Caco-2 (cell line): Measurements from ENCODE around the gene CCND2. TPM values are rescaled to one million over a fixed set of nuclear protein-coding genes. Genes with fewer than 3 reads are reported as not detected.

Source experiments
- BruUV-seq: library from RNA; stranded (reverse); fragments of 400-500 nt; replicated peaks from 2 replicates; lab custom pipeline; 2021; lab: Mats Ljungman, UMichigan
- CTCF ChIA-PET: fragments of 300-600 bp; sonication (Branson Sonifier 250); formaldehyde crosslinking; loops from one replicate; lab custom pipeline; 2022; ENCODE audit warnings: antibody characterized with exemption; lab: Charles Lee
- POLR2A ChIA-PET: fragments of 300-600 bp; sonication (Branson Sonifier 250); formaldehyde crosslinking; loops from one replicate; lab custom pipeline; 2022; ENCODE audit warnings: antibody characterized with exemption; lab: Charles Lee
- DNase-seq, 2 experiments: peaks; one replicate each; pipeline versions ENCODE4 v3.0.0 to v3.0.0-alpha.2; 2020 to 2022
- H3K27me3 ChIP-seq: replicated peaks from 2 replicates; pipeline ENCODE4 v1.6.0; 2011; ENCODE audit warnings: low read length; ENCODE audit not compliant: control insufficient read depth, insufficient read depth
- H3K36me3 ChIP-seq: 2 replicates; pipeline ENCODE4 v1.5.1; 2011; ENCODE audit warnings: low read length; ENCODE audit not compliant: control insufficient read depth, insufficient read depth
- H3K4me1 ChIP-seq: fragments of 250-450 bp; sonication (Bioruptor Pico); 2 replicates; pipeline ENCODE4 v1.5.1; 2020; ENCODE audit warnings: mild to moderate bottlenecking
- H3K4me3 ChIP-seq: 2 replicates; pipeline ENCODE4 v1.5.1; 2011; ENCODE audit warnings: low read depth, mild to moderate bottlenecking, control low read depth, low read length
- H3K9me3 ChIP-seq: fragments of 250-450 bp; sonication (Bioruptor Pico); 2 replicates; pipeline ENCODE4 v1.5.1; 2020; ENCODE audit warnings: mild to moderate bottlenecking, moderate library complexity
- H3K27ac Mint-ChIP-seq: one replicate; pipeline ENCODE4 v1.8.0; 2022; ENCODE audit warnings: mixed read lengths; ENCODE audit not compliant: unreplicated experiment
- H3K27me3 Mint-ChIP-seq: one replicate; pipeline ENCODE4 v1.8.0; 2022; ENCODE audit warnings: mixed read lengths; ENCODE audit not compliant: insufficient read depth, unreplicated experiment
- H3K36me3 Mint-ChIP-seq: one replicate; pipeline ENCODE4 v1.8.0; 2022; ENCODE audit warnings: mild to moderate bottlenecking, mixed read lengths; ENCODE audit not compliant: insufficient read depth, unreplicated experiment
- H3K4me1 Mint-ChIP-seq: one replicate; pipeline ENCODE4 v1.8.0; 2022; ENCODE audit warnings: low read depth, mixed read lengths; ENCODE audit not compliant: unreplicated experiment
- H3K4me3 Mint-ChIP-seq: one replicate; pipeline ENCODE4 v1.8.0; 2022; ENCODE audit warnings: mild to moderate bottlenecking, moderate library complexity, mixed read lengths; ENCODE audit not compliant: unreplicated experiment
- H3K9me3 Mint-ChIP-seq: one replicate; pipeline ENCODE4 v1.8.0; 2022; ENCODE audit warnings: mixed read lengths; ENCODE audit not compliant: unreplicated experiment
- intact Hi-C: fragments of 100-400 bp; cut with micrococcal nuclease; formaldehyde crosslinking; loops from one replicate; pipeline ENCODE4 v1.10.0; 2022; ENCODE audit not compliant: unreplicated experiment
- total RNA-seq: library from RNA; stranded (reverse); gene quantifications from 2 replicates; pipeline ENCODE4 v1.2.3, GENCODE V29; 2022
- TF ChIP-seq, protein P1 (sequence below), 2 experiments: fragments of 200-600 bp in 1 of 2; IDR thresholded peaks; 1 replicate in 1 of 2; 2 replicates in 1 of 2; pipeline versions ENCODE4 v1.5.1 to v1.8.0; 2011 to 2022; ENCODE audit warnings: antibody characterized with exemption in 1 of 2, control low read depth in 1 of 2, inconsistent platforms in 1 of 2, low read depth in 1 of 2, low read length in 1 of 2, mild to moderate bottlenecking in 1 of 2, moderate library complexity in 1 of 2; ENCODE audit not compliant: insufficient read depth in 1 of 2, severe bottlenecking in 1 of 2, unreplicated experiment in 1 of 2

The CCND2 gene
- total RNA-seq, 1 experiment from 2014 or later, result 145 TPM

DNA sequence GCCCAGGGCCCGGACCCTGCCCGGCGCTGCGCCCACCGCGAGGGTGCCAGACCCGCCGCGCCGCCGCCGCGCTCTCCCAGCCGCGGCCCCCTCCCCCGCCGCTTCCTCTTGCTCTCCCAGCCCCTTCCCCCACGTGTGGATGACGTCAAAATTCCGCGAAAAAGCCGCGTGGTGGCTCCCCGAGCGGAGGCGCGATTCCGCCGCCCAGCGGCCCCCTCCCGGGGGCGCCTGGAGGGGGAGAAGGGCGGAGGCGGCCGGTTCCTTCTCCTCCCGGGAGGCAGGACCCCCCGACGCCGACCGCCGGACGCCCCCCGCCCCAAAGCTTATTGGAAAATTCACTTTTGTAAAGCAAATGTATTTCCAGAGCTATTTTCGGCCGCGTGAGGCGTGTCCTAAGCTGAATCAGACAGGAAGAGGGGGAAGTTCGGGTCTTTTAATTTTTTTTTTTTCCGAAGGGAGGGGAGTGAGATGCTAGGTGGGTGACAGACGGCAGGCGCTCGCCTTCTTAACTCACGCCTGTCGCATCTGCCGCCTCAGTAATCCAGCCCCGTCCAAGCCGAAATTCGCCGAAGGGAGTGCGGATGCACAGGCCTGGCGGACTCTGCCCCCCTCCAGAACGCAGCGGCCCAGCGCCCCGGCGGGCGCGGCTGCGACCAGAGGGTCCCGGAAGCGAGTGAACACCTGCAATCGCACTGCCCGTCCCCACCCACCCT is 4.1 kb upstream of the CCND2 start:
- Mint-ChIP-seq H3K36me3 (peaks cover 32% of the 10 kb centered on the region), H3K4me3 (peak overlapping the region; percentile 98), H3K4me1 (peaks cover 27% of the 10 kb centered on the region), H3K27me3 (peaks cover 52% of the 10 kb centered on the region), H3K9me3 (no peaks in the 10 kb centered on the region), H3K27ac (no peak overlapping the region)
- Histone ChIP-seq H3K27me3 (peaks cover 25% of the 10 kb centered on the region), H3K4me3 (peak overlapping the region; percentile 39), H3K36me3 (no peaks in the 10 kb centered on the region), H3K4me1 (peaks cover 25% of the 10 kb centered on the region), H3K9me3 (no peaks in the 10 kb centered on the region)
- BruUV-seq, result no TSS peak
- TF ChIP-seq, protein P1, sequence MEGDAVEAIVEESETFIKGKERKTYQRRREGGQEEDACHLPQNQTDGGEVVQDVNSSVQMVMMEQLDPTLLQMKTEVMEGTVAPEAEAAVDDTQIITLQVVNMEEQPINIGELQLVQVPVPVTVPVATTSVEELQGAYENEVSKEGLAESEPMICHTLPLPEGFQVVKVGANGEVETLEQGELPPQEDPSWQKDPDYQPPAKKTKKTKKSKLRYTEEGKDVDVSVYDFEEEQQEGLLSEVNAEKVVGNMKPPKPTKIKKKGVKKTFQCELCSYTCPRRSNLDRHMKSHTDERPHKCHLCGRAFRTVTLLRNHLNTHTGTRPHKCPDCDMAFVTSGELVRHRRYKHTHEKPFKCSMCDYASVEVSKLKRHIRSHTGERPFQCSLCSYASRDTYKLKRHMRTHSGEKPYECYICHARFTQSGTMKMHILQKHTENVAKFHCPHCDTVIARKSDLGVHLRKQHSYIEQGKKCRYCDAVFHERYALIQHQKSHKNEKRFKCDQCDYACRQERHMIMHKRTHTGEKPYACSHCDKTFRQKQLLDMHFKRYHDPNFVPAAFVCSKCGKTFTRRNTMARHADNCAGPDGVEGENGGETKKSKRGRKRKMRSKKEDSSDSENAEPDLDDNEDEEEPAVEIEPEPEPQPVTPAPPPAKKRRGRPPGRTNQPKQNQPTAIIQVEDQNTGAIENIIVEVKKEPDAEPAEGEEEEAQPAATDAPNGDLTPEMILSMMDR (IDR thresholded peaks at IDR 0.05; ENCODE audit: insufficient read depth in 1 of 2, low read depth in 1 of 2, low read length in 1 of 2, severe bottlenecking in 1 of 2, unreplicated experiment in 1 of 2), result peak; percentile 4 to 16
- peak; percentile 81 to 86 for DNase-seq
- POLR2A ChIA-PET, result interaction anchor here (0.6 kb wide), 2 partner anchors 217 to 396 kb away, joined by 3 read pairs; partner anchors contain the start of gene PARP11
- intact Hi-C loops, result no loop called here
- CTCF ChIA-PET, result interaction anchor here (0.6 kb wide), 1 partner anchor 191 kb away, joined by 7 read pairs; no protein-coding TSS in a partner anchor

DNA sequence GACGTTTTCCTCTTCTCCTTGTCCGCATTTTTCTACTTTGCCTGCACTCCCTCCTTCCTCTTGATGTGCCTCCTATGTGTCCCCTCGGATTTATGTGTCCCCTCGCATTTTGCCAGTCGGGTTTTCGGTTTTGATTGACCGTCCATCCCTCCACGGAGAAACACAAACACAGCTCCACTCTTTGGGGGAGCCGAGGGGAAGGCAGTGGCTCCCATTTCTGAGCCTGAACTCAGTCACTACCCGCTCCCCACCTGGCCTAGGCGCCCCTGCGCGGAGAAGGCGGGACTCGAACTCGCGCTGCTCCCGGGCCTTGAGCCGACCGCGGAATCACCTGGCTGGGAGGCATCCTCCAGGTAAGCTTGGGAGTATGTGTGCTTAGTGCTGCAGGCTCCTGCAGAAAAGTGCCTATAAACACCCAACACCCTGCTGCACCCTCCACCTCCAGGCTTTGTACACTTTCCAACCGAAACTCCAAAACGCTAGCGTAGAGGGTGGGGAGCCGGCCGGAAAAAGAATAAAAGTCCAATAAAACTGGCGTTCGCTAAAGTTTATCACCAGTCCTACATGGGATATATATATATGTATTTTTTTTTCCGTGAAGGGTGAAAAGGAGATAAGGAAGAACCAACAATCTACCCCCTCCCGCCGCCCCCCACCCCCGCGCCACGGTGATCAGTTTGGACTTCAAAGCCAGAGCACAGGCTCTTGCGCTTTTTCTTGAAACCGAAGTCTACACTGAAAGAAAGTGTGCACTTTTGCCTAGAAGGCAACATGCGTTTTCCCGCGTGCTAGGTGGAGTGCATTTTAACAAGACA is 3.3 kb upstream of the CCND2 start:
- H3K4me1 ChIP-seq, result peaks cover 25% of the 10 kb centered on the region
- BruUV-seq, result no TSS peak
- Mint-ChIP-seq H3K9me3 (no peaks in the 10 kb centered on the region), H3K4me1 (peaks cover 32% of the 10 kb centered on the region), H3K36me3 (peaks cover 40% of the 10 kb centered on the region), H3K27me3 (peaks cover 54% of the 10 kb centered on the region), H3K4me3 (peak overlapping the region; percentile 98), H3K27ac (no peak overlapping the region)
- H3K4me3 ChIP-seq, result peak overlapping the region; percentile 39
- no peak for DNase-seq
- no peaks in the 10 kb centered on the region for H3K9me3 ChIP-seq
- TF ChIP-seq, protein P1 (IDR thresholded peaks at IDR 0.05; ENCODE audit: insufficient read depth in 1 of 2, low read depth in 1 of 2, low read length in 1 of 2, severe bottlenecking in 1 of 2, unreplicated experiment in 1 of 2), result no peak
- POLR2A ChIA-PET, result interaction anchor here (0.6 kb wide), 1 partner anchor 217 kb away, joined by 3 read pairs; no protein-coding TSS in a partner anchor
- CTCF ChIA-PET, result no interaction called here
- intact Hi-C loops, result no loop called here
- H3K27me3 ChIP-seq, result peaks cover 28% of the 10 kb centered on the region
- no peaks in the 10 kb centered on the region for H3K36me3 ChIP-seq
